GDM1 (cell line): ENCODE measurements around the gene BRPF1.

Source experiments
- DNase-seq: peaks from one replicate; lab custom pipeline; 2025; lab: John Stamatoyannopoulos, UW

BRPF1 gene

GRCh38 chr3:9736831-9737230 is 5.3 kb downstream of the BRPF1 start:
- DNase-seq: no peak

DNA sequence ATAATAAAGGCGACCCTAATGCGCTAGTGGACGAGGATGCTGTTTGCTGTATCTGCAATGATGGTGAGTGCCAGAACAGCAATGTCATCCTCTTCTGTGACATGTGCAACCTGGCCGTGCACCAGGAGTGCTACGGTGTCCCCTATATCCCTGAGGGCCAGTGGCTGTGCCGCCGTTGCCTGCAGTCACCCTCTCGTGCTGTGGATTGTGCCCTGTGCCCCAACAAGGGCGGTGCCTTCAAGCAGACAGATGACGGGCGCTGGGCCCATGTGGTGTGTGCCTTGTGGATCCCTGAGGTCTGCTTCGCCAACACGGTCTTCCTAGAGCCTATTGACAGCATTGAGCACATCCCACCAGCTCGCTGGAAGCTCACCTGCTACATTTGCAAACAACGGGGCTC is 7.6 kb downstream of the BRPF1 start:
- DNase-seq: no peak

DNA sequence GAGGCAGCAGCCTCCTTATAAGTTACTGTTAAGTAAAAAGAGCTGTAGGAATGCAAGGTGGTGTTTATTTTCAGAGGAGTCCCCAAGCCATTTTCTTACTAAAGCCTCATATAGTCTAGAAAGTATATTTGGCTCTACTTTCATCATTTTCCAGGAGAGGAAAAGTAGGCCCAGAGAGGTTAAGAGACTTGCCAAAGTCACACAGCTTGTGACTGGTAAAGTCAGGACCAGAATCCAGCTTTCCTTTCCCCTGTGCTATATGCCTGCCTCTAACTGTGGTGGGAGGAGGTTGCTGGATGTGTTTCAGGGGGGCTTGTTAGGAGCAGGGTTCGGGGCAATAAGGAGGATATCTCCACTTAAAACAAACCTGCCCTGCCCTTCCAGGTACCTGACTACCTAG is 11.0 kb downstream of the BRPF1 start:
- DNase-seq: no peak

GRCh38 chr3:9743548-9743947 is 12.0 kb downstream of the BRPF1 start:
- no peak for DNase-seq

DNA sequence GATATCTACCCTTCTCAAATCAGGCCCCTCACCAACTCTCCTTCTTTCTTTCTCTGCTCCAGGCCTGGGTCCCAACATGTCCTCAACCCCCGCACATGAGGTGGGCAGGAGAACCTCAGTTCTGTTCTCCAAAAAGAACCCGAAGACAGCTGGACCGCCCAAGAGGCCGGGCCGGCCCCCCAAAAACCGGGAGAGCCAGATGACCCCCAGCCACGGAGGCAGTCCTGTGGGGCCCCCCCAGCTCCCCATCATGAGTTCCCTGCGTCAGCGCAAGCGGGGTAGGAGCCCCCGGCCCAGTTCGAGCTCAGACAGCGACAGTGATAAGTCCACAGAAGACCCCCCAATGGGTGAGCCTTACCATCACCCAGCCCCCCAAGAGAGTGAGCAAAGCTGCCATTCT is 12.6 kb downstream of the BRPF1 start:
- DNase-seq: no peak

GRCh38 chr3:9745521-9745920 is 14.0 kb downstream of the BRPF1 start:
- DNase-seq: no peak

DNA sequence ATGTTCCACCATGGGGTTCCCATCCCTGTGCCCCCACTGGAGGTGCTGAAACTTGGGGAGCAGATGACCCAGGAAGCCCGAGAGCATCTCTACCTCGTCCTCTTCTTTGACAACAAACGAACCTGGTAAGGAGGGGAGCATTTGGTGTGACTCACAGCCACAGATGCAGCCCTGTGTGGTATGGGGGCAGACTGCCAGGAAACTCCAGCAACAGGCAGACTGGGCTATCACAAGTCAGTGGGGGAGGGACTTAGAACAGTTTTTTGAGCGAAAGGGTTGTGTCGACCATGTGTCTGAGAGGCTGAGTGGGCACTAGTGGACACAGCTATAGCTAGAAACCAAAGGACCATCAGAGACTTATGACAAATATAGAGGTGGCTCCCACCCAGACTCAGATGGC is 14.8 kb downstream of the BRPF1 start:
- DNase-seq: no peak

DNA sequence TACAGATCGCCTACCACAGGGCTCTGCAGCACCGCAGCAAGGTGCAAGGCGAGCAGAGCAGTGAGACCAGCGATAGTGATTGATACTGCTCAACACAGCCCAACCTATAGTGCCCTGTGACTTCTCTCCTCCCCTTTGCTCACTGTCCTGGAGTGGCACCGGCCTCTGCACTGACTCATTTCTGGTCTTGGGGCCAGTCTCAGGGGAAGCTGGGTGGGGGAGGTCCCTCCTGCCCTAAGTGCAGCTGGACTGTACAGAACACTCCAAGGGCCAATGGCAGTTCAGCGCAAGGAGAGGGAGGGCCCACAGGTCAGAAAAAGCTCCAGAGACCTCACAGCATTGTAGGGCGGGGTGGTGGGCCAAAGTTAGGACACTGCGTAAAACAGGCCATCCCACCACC is 15.7 kb downstream of the BRPF1 start:
- no peak for DNase-seq

GRCh38 chr3:9748031-9748430 is 16.5 kb downstream of the BRPF1 start:
- no peak for DNase-seq

GRCh38 chr3:9749296-9749644 is 17.7 kb downstream of the BRPF1 start:
- DNase-seq: no peak

- peak; percentile 96 for DNase-seq
These were observed 18.4 kb downstream of the BRPF1 start, which contains the start of gene OGG1 for GRCh38 chr3:9749645-9750555. TSS of gene OGG1 (plus strand) at chr3:9749952. CDS start at chr3:9750287, 335 bp downstream.

DNA sequence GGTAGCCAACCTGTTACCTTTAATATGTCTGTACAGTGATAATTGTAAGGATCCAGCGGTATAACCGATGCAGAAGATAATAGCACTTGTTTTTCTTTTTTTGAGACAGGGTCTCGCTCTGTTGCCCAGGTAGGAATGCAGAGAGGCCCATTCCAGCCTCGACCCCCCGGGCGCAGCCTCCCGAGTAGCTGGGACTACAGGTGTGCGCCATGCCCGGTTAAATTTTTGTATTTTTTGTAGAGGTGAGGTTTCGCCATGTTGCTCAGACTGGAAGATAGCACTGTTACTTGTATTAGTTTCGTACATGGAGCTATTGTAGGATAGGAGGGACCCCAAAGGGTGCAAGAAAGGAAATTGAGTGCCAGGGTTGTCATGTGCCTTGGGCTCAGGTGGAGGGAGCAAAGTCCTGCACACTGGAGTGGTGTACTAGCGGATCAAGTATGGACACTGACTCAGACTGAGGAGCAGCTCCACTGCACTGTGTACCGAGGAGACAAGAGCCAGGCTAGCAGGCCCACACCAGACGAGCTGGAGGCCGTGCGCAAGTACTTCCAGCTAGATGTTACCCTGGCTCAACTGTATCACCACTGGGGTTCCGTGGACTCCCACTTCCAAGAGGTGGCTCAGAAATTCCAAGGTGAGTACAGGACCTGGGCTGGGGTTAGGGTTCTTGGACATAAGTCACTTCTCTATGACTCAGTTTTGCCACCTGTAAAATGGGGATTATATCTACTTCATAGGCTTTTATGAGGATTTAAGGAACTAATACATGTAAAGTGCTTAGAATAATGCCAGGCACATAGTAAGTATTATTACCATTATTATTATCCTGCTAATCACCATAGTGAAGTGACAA is 19.2 kb downstream of the BRPF1 start:
- DNase-seq: no peak

- no peak for DNase-seq
These were observed 23.1 kb downstream of the BRPF1 start for GRCh38 chr3:9754678-9755077.

- no peak for DNase-seq
These were observed 25.9 kb downstream of the BRPF1 start for GRCh38 chr3:9757427-9757826.

GRCh38 chr3:9760779-9761505 is 29.4 kb downstream of the BRPF1 start:
- no peak for DNase-seq

DNA sequence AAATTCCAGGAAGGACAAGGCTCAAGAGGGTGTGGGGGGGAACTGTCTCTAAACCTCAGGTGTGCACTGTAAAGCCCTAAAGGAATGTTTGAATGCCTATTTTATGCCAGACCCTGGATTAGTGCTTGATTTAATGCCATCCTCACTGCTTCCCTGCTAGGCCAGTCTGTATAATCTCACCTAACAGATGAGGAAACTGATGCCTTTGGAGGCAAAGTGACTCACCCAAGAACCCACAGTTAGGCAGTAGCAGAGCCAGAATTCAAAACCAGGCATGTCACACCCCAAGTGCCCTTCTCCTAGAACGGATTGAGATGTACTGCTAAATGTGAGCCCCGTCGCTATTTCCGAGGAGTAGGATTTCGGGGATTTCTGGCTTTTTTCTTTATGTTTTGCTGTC is 30.4 kb downstream of the BRPF1 start:
- DNase-seq: no peak

- no peak for DNase-seq
These were observed 31.3 kb downstream of the BRPF1 start for GRCh38 chr3:9762871-9763270.

DNA sequence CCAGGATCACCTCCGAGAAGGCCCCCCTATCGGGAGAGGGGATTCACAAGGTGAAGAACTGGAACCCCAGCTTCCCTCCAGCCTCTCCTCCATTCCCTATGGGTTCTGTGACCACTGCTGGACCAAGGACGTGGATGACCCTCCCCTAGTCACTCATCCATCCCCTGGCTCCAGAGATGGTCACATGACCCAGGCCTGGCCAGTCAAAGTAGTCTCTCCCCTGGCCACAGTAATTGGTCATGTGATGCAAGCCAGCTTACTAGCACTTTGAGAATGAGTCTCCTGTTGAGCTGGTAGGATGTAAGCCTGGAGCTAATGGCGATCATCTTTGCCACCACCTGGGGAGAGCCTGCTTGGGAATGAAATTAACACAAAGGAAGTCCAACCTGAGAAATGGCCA is 34.3 kb downstream of the BRPF1 start:
- no peak for DNase-seq

GRCh38 chr3:9767418-9767817 is 35.9 kb downstream of the BRPF1 start:
- no peak for DNase-seq

DNA sequence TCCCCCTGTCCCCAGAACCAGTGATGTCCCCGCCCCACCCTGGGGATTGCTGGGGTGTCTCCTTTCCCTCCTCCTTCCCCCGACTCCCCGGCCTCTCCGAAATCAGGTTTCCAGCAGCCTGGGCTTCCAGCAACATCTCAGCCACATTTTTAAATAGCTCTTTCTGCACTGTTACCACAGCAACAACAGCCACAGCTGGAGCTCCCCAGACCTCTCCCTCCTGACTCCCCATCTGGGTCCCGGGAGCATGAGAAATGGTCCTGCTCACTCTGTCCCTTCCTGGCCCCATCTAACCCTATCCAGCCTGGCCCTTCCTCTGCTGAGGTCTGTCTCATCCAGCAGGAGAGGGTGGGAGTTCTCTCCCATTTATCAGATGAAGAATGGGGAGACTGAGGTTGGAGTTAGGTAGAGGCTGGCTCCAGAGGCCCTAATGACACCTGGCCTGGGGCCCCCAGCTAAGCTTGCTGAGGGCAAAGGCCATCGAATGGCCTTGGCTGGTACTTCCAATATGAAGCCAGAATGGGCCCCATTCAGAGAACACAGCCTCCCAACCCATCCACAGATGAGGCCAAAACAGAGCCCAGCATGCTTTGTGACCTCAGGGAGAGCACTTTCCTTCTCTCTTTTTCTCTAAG is 36.7 kb downstream of the BRPF1 start:
- no peak for DNase-seq

- DNase-seq: no peak
These were observed 37.5 kb downstream of the BRPF1 start for GRCh38 chr3:9769012-9769411.
